Lung microvascular endothelial cell (primary cell): ENCODE measurements around the gene TLCD1. TPM values are rescaled to one million over a fixed set of nuclear protein-coding genes. Genes with fewer than 3 reads are reported as not detected.
"Not testable (repeated sequence)": the region's sequence is repeated elsewhere in the genome, so short reads cannot be mapped to it uniquely, and the experiment has no call there.

ENCODE experiments used
- DNase-seq, 2 donors: peaks; one replicate each; pipeline versions ENCODE4 v3.0.0 to v3.0.0-alpha.2; 2010; ENCODE audit warnings: low read depth in 2 of 2
- total RNA-seq: library from RNA; depleted of rRNA; stranded (reverse); fragments of >200 nt; gene quantifications from 2 replicates; pipeline ENCODE4 v1.2.1, GENCODE V29; 2014

The TLCD1 gene
- total RNA-seq, 1 donor from 2014 or later = 1.2 TPM

DNA sequence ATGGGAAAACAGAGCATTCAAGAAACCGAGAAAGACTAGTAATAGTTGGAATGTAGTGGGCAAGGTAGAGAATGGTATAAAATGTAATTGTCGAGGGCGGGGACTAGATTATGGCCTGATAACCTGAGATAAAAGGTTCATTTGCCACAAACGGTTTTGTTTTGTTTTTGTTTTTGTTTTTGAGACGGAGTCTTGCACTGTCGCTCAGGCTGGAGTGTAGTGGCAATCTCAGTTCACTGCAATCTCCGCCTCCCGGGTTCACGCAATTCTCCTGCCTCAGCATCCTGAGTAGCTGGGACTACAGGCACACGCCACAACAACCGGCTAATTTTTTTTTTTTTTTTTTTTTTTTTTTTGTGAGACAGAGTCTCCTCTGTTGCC is 3.9 kb upstream of the TLCD1 start:
- DNase-seq = no peak

- peak; percentile 92 to 93 for DNase-seq
Observed at GRCh38 chr17:28728364-28729200, 2.5 kb upstream of the TLCD1 start, which contains the start of gene NEK8. Gene NEK8, plus strand, starts transcription at chr17:28728788. Its CDS starts 26 bp downstream, at chr17:28728814.

GRCh38 chr17:28726627-28727491 is 826 bp upstream of the TLCD1 start:
- peak; percentile 90 to 91 for DNase-seq

DNA sequence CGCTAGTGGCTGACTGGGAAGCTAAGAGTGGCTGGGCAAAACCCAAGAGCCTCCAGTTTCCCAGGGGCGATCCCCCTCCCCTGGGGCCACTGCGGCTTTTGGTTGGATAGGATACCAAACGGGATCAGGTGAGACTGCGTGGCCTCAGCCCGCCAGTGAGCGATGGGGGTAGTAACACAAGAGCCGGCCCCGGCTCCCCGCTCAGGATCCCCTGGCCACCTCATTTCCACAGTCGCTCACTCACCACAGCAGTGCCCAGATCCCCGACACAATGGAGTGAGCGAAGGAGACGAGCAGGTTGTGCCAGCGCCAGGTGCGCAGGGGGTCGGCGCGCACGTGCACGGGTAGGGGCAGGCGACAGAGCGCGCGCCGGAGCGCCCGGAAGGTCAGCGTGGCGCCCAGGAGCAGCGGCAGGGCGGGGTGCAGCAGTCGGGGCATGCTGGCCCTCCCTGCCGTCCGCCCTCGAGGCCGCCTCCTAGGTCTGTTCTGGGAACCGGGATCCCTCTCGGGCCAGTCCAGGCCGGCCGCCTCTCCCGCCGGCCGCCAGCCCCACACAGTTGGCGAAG is 290 bp downstream of the TLCD1 start:
- DNase-seq = no peak

GRCh38 chr17:28725166-28725659 is 820 bp downstream of the TLCD1 start:
- DNase-seq = no peak

DNA sequence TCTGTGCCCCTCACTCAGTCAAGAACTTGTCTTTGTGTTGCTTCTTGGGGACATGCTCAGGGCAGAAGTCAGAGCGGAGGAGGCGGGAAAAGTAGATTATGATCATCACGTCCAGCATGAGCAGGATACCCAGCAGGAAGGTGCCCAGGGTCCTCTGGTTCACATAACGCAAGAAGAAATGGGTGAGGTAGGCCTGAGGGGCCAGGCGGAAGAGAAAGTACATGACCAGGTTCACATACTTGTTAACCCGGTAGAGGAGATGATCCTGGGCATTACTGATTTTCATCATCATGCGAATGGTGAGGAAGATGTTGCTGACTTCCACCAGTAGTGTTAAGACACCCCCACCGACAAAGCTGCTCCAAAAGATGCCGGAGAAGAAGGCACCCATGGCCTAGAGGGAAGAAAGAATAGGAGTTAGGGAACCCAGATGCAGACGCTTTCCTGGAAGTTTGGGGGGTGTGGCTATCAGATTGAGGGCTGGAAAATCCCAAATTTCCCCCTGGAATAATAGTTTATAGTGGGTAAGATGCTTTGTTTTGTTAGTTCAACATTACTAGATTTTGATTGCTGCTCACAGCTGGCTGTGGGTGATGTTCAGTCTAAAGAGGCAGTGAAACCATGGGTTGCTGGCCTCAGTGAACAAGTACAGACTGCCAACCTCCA is 1.4 kb downstream of the TLCD1 start:
- no peak for DNase-seq

DNA sequence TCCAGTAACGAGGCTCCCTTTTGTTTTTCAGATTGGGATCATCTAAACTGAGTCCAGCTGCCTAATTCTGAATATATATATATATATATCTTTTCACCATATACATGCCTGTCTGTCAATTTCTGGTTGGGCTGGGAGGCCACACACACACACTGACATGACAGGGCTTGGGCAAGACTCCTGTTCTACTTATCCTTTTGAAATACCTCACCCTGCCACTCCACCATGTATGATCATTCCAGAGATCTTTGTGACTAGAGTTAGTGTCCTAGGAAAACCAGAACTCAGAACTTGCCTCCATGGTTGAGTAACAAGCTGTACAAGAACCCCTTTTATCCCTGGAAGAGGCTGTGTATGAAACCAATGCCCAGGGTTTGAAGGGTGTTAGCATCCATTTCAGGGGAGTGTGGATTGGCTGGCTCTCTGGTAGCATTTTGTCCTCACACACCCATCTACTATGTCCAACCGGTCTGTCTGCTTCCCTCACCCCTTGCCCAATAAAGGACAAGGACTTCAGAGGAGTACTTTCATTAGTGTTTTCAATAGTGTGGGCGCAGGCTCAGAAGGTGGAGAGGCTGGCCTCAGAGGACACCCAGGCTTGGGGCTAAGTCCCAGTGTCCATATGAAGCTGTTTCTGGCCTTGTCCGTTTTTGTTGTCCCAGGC is 2.1 kb downstream of the TLCD1 start:
- not testable (repeated sequence) for DNase-seq

DNA sequence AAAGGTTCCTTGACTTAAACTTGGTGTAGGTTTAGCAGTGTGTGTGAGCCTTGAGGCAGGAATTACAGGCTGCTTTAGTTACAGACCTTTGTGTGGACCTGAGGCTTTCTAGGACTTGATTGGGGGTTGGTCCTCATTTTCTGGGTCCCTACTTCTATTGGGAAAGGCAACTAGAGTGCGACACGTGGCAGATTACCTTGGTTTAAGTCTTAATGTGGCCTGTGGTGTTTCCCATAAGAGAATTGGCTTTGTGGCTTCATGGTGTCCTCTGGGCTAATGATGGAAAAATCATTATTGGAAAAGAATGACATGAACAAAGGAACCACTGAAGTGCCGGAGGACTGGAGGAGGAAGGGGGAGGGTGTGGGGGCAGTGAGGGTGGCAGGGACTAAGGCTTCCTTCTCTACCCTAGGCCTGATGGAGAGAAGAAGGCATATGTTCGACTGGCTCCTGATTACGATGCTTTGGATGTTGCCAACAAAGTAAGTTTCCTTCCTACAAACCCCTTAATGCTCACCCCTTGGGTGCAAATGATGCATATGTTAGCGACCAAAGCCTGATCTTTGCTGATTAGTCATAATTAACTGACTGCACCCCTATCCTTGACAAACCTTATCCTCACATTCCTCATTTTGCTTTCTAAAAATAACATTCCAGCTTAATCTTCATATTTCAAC is 2.7 kb downstream of the TLCD1 start:
- DNase-seq = no peak

DNA sequence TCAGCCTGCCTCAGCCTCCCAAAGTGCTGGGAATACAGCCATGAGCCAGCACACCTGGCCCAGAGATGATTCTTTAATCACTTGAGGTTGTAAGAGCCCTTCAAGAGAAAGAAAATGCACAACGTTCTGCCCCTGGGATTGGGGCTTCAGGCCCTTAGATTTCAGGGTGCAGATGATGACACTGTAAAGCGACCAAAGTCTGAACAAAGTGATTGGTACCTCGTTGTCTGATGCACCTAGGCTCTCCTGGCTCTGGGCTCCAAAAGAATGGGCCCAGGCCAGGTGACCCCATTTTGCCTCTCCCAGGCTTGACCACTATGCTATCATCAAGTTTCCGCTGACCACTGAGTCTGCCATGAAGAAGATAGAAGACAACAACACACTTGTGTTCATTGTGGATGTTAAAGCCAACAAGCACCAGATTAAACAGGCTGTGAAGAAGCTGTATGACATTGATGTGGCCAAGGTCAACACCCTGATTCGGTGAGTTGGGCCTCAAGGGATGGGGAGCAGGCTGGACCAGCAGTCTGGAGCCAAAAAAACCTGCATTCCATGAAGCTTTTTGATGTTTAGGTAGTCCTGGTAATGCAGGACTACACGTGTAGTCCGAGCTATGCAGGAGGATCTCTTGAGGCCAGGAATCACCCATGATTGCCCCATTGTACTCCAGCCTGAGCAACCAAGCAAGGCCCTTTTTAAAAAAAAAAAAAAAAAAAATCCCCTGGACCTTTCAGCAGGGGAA is 3.4 kb downstream of the TLCD1 start:
- no peak for DNase-seq

GRCh38 chr17:28720997-28721329 is 5.1 kb downstream of the TLCD1 start:
- not testable (repeated sequence) for DNase-seq

DNA sequence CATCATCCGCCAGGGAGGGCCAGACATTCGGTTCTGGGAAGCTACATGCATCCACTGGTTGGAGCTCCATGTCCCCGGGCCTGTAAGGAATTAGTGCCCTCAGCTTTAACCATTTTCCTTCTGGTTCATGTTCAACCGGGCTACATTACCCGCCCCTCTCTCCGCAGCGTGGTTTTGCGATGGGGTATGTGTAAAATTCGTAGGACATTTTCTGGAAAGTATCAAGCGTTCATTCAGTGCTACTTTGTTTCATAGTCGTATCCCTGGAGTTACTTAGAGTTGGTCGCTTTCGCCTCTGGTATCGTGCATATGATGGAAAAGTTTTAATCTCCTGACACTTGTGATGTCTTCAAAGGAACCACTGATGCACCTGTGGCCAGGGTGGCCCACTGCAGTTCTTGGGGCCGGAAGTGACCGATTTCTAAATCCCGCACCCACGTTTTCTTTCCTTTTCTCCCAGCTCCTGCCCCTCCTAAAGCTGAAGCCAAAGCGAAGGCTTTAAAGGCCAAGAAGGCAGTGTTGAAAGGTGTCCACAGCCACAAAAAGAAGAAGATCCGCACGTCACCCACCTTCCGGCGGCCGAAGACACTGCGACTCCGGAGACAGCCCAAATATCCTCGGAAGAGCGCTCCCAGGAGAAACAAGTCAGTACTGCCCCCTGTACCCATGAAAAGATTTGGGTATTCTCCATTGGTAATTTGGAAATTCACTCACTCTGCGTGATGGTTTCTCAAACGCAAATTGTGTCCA is 5.6 kb downstream of the TLCD1 start:
- no peak for DNase-seq

DNA sequence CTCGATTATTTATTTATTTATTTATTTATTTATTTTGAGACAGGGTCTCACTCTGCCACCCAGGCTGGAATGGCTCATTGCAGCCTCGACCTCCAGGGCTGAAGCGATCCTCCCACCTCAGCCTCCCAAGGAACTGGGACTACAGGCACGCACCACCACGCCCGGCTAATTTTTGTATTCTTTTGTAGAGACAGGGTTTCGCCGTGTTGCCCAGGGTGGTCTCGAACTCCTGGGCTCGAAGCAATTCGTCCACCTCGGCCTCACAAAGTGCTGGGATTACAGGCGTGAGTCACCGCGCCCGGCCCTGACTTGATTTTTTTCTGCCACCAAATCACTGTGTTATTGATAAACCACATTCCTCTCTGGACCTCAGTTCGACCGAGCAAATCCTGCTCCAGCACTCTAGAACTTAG is 7.0 kb downstream of the TLCD1 start:
- DNase-seq = no peak

- no peak for DNase-seq
Observed at GRCh38 chr17:28718333-28719020, 7.6 kb downstream of the TLCD1 start.

GRCh38 chr17:28717578-28718332 is 8.3 kb downstream of the TLCD1 start, which contains the start of gene RAB34:
Gene RAB34, minus strand, starts transcription at chr17:28717868. Its CDS starts 602 bp downstream, at chr17:28717266.
- peak in 1 of 2 donors; percentile 49 for DNase-seq

DNA sequence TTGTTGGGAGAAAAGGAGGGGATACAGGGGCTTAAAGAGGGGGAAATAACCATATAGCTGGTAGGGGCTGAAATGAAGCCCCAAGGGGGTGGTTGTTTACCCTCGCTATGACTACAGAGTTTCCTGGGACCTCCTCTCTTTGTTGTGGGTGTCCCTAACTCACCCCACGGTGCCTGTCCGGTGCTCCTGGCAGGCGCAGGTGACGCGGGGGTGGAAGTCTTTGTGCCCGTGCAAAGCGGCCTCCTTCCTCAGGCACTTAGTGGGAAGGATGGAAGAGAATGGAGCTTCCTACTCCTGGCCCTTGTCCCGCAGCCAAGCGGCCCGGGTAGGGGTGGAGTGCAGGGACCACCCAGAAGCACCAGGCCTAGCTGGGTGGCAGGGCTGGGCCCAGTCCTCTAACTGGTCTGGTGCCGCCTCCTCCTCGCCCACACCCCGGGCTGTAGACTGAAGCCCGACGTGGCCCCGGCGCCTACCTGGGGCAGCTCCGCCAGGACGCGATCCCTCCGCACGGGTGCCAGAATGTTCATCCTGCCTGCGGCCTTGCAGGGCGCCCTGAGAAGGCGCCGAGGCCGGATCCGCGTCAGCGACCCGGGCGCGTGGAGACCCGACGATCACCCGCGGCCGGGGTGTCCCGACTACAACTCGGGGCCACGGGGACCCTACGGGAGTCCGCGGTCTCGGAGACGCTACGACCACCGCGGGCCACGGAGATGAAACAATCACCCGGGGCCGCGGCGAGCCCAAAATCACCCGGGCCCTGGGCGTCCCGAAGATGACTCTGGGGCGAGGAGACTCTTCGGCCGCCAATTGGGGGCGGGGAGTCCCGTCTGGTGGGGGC is 9.1 kb downstream of the TLCD1 start:
- DNase-seq = no peak

- DNase-seq = no peak
Observed at GRCh38 chr17:28715217-28715616, 10.8 kb downstream of the TLCD1 start.

- DNase-seq = no peak
Observed at GRCh38 chr17:28714281-28714680, 11.8 kb downstream of the TLCD1 start.
